GM23338 (cell line): ENCODE measurements around the gene ATG7. TPM values are rescaled to one million over a fixed set of nuclear protein-coding genes. Genes with fewer than 3 reads are reported as not detected.

Source experiments
- EZH2 ChIP-seq: fragments of 200-600 bp; sonication (generic); IDR thresholded peaks from one replicate; pipeline ENCODE4 v1.8.0; 2017; ENCODE audit warnings: antibody characterized with exemption, mild to moderate bottlenecking, low read depth; ENCODE audit not compliant: unreplicated experiment
- EZH2phosphoT487 ChIP-seq: fragments of 200-600 bp; sonication (generic); IDR thresholded peaks from one replicate; pipeline ENCODE4 v1.8.1; 2018; ENCODE audit warnings: antibody characterized with exemption; ENCODE audit not compliant: unreplicated experiment
- JUNB ChIP-seq: IDR thresholded peaks from one replicate; pipeline ENCODE4 v1.6.1; 2016; ENCODE audit warnings: antibody characterized with exemption; ENCODE audit not compliant: unreplicated experiment
- NANOG ChIP-seq: IDR thresholded peaks from 2 replicates; pipeline ENCODE4 v1.6.1; 2016; ENCODE audit warnings: antibody characterized with exemption, borderline replicate concordance
- POLR2AphosphoS5 ChIP-seq: IDR thresholded peaks from 2 replicates; pipeline ENCODE4 v1.6.1; 2016; ENCODE audit warnings: antibody characterized with exemption, low read depth
- STAT1 ChIP-seq: IDR thresholded peaks from one replicate; pipeline ENCODE4 v1.6.1; 2016; ENCODE audit warnings: antibody characterized with exemption; ENCODE audit not compliant: unreplicated experiment
- ZNF114 ChIP-seq: fragments of 250-450 bp; sonication (Bioruptor Pico); IDR thresholded peaks from 2 replicates; pipeline ENCODE4 v1.5.0; 2020; ENCODE audit warnings: mild to moderate bottlenecking, moderate library complexity
- polyA plus RNA-seq: library from polyadenylated mRNA; unstranded; fragments of >200 nt; fragmentation: Nextera tagmentation; extraction: Ambion mirVana; gene quantifications from 2 replicates; pipeline ENCODE4 v1.2.1, GENCODE V29; 2016
- total RNA-seq: library from RNA; depleted of rRNA; stranded (reverse); fragments of >200 nt; shearing (Covaris generic); gene quantifications from 2 replicates; pipeline ENCODE4 v1.2.3, GENCODE V29; 2014
- TF ChIP-seq, protein P1 (sequence below): fragments of 250-450 bp; sonication (Bioruptor Pico); IDR thresholded peaks from 2 replicates; pipeline ENCODE4 v1.5.0; 2020; ENCODE audit warnings: mild to moderate bottlenecking, moderate library complexity
- TF ChIP-seq, protein P2 (sequence below): IDR thresholded peaks from one replicate; pipeline ENCODE4 v1.6.1; 2018; ENCODE audit warnings: antibody characterized with exemption; ENCODE audit not compliant: unreplicated experiment

The ATG7 gene
- total and polyA plus RNA-seq, 2 experiments from 2014 or later: 16.2 to 36.7 TPM

DNA sequence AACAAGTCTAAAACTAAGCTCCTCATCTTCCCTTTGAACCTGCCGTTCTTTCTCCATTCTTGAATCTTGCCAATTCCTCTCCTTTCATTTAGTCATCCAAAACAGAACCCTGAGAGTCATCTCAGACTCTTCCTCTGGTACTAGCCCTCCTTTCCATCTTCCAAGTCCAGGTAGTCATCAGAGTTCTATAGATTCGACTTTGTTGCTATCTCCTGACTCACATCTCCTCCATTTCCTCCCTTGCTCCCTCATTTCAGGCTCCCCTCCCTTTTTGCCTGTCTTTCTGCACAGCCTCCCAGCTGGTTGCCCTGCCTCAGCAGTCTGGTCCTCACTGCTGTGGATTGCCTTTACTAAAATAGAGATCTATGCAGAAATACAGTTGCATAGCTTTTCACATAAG, 4.7 kb downstream of the ATG7 start (continued):
- TF ChIP-seq, protein P1, sequence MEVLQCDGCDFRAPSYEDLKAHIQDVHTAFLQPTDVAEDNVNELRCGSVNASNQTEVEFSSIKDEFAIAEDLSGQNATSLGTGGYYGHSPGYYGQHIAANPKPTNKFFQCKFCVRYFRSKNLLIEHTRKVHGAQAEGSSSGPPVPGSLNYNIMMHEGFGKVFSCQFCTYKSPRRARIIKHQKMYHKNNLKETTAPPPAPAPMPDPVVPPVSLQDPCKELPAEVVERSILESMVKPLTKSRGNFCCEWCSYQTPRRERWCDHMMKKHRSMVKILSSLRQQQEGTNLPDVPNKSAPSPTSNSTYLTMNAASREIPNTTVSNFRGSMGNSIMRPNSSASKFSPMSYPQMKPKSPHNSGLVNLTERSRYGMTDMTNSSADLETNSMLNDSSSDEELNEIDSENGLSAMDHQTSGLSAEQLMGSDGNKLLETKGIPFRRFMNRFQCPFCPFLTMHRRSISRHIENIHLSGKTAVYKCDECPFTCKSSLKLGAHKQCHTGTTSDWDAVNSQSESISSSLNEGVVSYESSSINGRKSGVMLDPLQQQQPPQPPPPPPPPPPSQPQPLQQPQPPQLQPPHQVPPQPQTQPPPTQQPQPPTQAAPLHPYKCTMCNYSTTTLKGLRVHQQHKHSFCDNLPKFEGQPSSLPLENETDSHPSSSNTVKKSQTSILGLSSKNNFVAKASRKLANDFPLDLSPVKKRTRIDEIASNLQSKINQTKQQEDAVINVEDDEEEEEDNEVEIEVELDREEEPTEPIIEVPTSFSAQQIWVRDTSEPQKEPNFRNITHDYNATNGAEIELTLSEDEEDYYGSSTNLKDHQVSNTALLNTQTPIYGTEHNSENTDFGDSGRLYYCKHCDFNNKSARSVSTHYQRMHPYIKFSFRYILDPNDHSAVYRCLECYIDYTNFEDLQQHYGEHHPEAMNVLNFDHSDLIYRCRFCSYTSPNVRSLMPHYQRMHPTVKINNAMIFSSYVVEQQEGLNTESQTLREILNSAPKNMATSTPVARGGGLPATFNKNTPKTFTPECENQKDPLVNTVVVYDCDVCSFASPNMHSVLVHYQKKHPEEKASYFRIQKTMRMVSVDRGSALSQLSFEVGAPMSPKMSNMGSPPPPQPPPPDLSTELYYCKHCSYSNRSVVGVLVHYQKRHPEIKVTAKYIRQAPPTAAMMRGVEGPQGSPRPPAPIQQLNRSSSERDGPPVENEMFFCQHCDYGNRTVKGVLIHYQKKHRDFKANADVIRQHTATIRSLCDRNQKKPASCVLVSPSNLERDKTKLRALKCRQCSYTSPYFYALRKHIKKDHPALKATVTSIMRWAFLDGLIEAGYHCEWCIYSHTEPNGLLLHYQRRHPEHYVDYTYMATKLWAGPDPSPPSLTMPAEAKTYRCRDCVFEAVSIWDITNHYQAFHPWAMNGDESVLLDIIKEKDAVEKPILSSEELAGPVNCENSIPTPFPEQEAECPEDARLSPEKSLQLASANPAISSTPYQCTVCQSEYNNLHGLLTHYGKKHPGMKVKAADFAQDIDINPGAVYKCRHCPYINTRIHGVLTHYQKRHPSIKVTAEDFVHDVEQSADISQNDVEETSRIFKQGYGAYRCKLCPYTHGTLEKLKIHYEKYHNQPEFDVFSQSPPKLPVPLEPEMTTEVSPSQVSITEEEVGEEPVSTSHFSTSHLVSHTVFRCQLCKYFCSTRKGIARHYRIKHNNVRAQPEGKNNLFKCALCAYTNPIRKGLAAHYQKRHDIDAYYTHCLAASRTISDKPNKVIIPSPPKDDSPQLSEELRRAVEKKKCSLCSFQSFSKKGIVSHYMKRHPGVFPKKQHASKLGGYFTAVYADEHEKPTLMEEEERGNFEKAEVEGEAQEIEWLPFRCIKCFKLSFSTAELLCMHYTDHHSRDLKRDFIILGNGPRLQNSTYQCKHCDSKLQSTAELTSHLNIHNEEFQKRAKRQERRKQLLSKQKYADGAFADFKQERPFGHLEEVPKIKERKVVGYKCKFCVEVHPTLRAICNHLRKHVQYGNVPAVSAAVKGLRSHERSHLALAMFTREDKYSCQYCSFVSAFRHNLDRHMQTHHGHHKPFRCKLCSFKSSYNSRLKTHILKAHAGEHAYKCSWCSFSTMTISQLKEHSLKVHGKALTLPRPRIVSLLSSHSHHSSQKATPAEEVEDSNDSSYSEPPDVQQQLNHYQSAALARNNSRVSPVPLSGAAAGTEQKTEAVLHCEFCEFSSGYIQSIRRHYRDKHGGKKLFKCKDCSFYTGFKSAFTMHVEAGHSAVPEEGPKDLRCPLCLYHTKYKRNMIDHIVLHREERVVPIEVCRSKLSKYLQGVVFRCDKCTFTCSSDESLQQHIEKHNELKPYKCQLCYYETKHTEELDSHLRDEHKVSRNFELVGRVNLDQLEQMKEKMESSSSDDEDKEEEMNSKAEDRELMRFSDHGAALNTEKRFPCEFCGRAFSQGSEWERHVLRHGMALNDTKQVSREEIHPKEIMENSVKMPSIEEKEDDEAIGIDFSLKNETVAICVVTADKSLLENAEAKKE (CRISPR knock-in tag): no peak
- TF ChIP-seq EZH2phosphoT487 (no peak), STAT1 (no peak), EZH2 (no peak), ZNF114 (CRISPR knock-in tag) (no peak), POLR2AphosphoS5 (no peak), JUNB (no peak), NANOG (no peak)
- TF ChIP-seq, protein P2, sequence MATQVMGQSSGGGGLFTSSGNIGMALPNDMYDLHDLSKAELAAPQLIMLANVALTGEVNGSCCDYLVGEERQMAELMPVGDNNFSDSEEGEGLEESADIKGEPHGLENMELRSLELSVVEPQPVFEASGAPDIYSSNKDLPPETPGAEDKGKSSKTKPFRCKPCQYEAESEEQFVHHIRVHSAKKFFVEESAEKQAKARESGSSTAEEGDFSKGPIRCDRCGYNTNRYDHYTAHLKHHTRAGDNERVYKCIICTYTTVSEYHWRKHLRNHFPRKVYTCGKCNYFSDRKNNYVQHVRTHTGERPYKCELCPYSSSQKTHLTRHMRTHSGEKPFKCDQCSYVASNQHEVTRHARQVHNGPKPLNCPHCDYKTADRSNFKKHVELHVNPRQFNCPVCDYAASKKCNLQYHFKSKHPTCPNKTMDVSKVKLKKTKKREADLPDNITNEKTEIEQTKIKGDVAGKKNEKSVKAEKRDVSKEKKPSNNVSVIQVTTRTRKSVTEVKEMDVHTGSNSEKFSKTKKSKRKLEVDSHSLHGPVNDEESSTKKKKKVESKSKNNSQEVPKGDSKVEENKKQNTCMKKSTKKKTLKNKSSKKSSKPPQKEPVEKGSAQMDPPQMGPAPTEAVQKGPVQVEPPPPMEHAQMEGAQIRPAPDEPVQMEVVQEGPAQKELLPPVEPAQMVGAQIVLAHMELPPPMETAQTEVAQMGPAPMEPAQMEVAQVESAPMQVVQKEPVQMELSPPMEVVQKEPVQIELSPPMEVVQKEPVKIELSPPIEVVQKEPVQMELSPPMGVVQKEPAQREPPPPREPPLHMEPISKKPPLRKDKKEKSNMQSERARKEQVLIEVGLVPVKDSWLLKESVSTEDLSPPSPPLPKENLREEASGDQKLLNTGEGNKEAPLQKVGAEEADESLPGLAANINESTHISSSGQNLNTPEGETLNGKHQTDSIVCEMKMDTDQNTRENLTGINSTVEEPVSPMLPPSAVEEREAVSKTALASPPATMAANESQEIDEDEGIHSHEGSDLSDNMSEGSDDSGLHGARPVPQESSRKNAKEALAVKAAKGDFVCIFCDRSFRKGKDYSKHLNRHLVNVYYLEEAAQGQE: no peak
